Spleen (tissue), 11 donors: Measurements from ENCODE around the gene CXXC1. TPM values are rescaled to one million over a fixed set of nuclear protein-coding genes. Genes with fewer than 3 reads are reported as not detected.

Source experiments
- DNase-seq: peaks from one replicate; pipeline ENCODE4 v3.0.0-alpha.2; 2020
- H3K27ac ChIP-seq, 8 donors: fragments of 200-600 bp; sonication (generic) in 7 of 8; 1 replicate in 4 of 8; 2 replicates in 4 of 8; pipeline versions ENCODE4 v1.5.0 to v1.8.0; 2016 to 2021; ENCODE audit warnings: inconsistent platforms in 4 of 8, mild to moderate bottlenecking in 4 of 8, moderate library complexity in 1 of 8
- H3K27me3 ChIP-seq, 7 donors: fragments of 200-600 bp; sonication (generic) in 6 of 7; replicated peaks in 1 of 7; 1 replicate in 4 of 7; 2 replicates in 3 of 7; pipeline versions ENCODE4 v1.5.0 to v1.8.0; 2016 to 2021; ENCODE audit warnings: inconsistent platforms in 3 of 7, mild to moderate bottlenecking in 1 of 7
- H3K36me3 ChIP-seq, 6 donors: fragments of 200-600 bp; sonication (generic) in 5 of 6; 1 replicate in 4 of 6; 2 replicates in 2 of 6; pipeline versions ENCODE4 v1.5.0 to v1.8.0; 2016 to 2021; ENCODE audit warnings: inconsistent platforms in 2 of 6
- H3K4me1 ChIP-seq, 6 donors: fragments of 200-600 bp; sonication (generic) in 5 of 6; 1 replicate in 3 of 6; 2 replicates in 3 of 6; pipeline versions ENCODE4 v1.5.0 to v1.8.0; 2016 to 2021; ENCODE audit warnings: inconsistent platforms in 3 of 6
- H3K4me3 ChIP-seq, 8 donors: fragments of 200-600 bp; sonication (generic) in 7 of 8; 1 replicate in 4 of 8; 2 replicates in 4 of 8; pipeline versions ENCODE4 v1.5.0 to v1.8.0; 2016 to 2021; ENCODE audit warnings: inconsistent platforms in 4 of 8, mild to moderate bottlenecking in 4 of 8, moderate library complexity in 2 of 8
- H3K9me3 ChIP-seq, 8 donors: fragments of 200-600 bp; sonication (generic) in 7 of 8; 1 replicate in 4 of 8; 2 replicates in 4 of 8; pipeline versions ENCODE4 v1.5.0 to v1.8.0; 2016 to 2021; ENCODE audit warnings: inconsistent platforms in 4 of 8
- POLR2A ChIP-seq, 3 donors: fragments of 450-650 bp; IDR thresholded peaks; one replicate each; pipeline ENCODE4 v1.5.1; 2017; ENCODE audit warnings: antibody characterized with exemption in 3 of 3, mild to moderate bottlenecking in 1 of 3
- POLR2AphosphoS5 ChIP-seq, 3 donors: sonication (generic); formaldehyde crosslinking; IDR thresholded peaks; one replicate each; pipeline ENCODE4 v1.5.1; 2017; ENCODE audit warnings: antibody characterized with exemption in 3 of 3
- WGBS, 5 donors: extraction: QIAGEN DNeasy Blood & Tissue Kit in 3 of 5; methylation state at CpG; one replicate each; pipeline versions ENCODE4 v1.1.5 to v1.1.7; 2013 to 2018; 5-methylcytosine and 5-hydroxymethylcytosine counted together
- intact Hi-C: fragments of 100-400 bp; cut with DNase I; formaldehyde crosslinking; loops from one replicate; pipeline ENCODE4 v1.15.0; 2023; ENCODE audit warnings: low total_unique reads
- polyA plus RNA-seq, 3 donors: library from polyadenylated mRNA; stranded (reverse); fragments of 200-250 nt; gene quantifications; one replicate each; pipeline ENCODE4 v1.2.1, GENCODE V29; 2013
- total RNA-seq, 7 donors: library from RNA; depleted of rRNA in 3 of 7; stranded (reverse); fragments of >200 nt in 3 of 7; fragmentation: NEBNext Ultra II Directional in 4 of 7; extraction: Animal tissue kit (Norgen Biotek cat#: 25700) in 4 of 7; gene quantifications; one replicate each; pipeline versions ENCODE4 v1.1.0 to v1.2.1, GENCODE V29; 2016 to 2021
- TF ChIP-seq, protein P1 (sequence below), 11 experiments: fragments of 200-600 bp in 7 of 11; fragments of 450-650 bp in 4 of 11; sonication (generic) in 4 of 11; IDR thresholded peaks in 8 of 11; conservative IDR thresholded peaks in 3 of 11; 1 replicate in 7 of 11; 2 replicates in 4 of 11; pipeline versions ENCODE4 v1.4.0 to v1.8.0; 2016 to 2021; ENCODE audit warnings: antibody characterized with exemption in 11 of 11, inconsistent platforms in 4 of 11, mild to moderate bottlenecking in 1 of 11
- donor health status: healthy with polysubstance abuse.
- donor health status: DM: no; HTN: no; CAD: no; lungs with moderate emphysema.
- donor health status: DM: no; HTN: no; CAD: no.
- donor health status: Bipolar disorder and iron deficiency.
- donor health status: healthy.
- donor health status: DM: no; HTN: no; CAD: no.
- donor health status: DM: yes; HTN: yes; CAD: no.

Gene CXXC1
- total and polyA plus RNA-seq, 10 donors = 53.6 to 129 (median 102) TPM

DNA sequence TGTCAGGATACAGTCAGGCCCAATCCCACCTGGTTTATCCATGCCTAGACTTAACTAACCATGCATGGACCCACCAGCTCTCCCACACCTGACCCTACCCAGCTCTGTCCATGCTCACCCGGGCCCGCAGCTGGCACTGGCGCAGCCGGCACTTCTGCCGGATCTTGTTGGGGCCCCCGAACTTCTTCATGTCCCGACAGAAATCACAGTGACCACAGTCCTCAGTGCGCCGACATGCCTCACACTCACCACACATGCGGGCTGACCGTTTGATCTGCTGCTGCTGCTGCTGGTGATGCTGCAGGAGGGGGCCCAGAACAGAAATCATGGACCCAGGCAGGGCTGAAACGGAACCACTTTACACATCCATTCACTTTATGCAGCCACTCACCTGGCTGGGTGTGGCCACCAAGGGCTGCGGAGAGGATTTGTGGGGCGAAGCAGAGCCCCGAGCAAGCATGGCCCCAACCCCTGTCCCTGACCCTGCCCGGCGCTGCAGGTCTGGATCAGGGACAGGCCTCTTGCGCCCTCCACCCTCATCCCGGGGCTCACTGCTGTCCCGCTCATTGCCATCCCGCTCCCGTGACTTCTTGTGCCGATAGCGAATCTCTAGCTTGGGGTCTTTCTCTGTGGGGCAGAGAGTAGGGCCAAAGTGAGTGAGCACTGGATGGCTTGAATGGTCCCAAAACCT, 1.7 kb downstream of the CXXC1 start:
- intact Hi-C loops = loop anchor here (10.0 kb wide), 1 partner anchor 89 kb away; the partner anchor contains the start of gene SKA1
- Histone ChIP-seq H3K9me3 (no peaks in the 10 kb centered on the region), H3K27ac (peak overlapping the region in 2 of 8 donors; percentile 94 to 95), H3K4me3 (peak overlapping the region in 2 of 8 donors; percentile 88 to 96), H3K36me3 (peaks cover 0 to 44% (median 35%) of the 10 kb centered on the region in 6 donors), H3K27me3 (no peaks in the 10 kb centered on the region), H3K4me1 (peaks cover 18 to 62% (median 32%) of the 10 kb centered on the region in 6 donors)
- TF ChIP-seq POLR2AphosphoS5 (IDR thresholded peaks at IDR 0.05) (no peak), POLR2A (IDR thresholded peaks at IDR 0.05) (no peak)
- TF ChIP-seq, protein P1, sequence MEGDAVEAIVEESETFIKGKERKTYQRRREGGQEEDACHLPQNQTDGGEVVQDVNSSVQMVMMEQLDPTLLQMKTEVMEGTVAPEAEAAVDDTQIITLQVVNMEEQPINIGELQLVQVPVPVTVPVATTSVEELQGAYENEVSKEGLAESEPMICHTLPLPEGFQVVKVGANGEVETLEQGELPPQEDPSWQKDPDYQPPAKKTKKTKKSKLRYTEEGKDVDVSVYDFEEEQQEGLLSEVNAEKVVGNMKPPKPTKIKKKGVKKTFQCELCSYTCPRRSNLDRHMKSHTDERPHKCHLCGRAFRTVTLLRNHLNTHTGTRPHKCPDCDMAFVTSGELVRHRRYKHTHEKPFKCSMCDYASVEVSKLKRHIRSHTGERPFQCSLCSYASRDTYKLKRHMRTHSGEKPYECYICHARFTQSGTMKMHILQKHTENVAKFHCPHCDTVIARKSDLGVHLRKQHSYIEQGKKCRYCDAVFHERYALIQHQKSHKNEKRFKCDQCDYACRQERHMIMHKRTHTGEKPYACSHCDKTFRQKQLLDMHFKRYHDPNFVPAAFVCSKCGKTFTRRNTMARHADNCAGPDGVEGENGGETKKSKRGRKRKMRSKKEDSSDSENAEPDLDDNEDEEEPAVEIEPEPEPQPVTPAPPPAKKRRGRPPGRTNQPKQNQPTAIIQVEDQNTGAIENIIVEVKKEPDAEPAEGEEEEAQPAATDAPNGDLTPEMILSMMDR (IDR thresholded peaks at IDR 0.05 in 8 of 11, conservative IDR thresholded peaks at IDR 0.05 in 3 of 11) = no peak
- DNase-seq = peak; percentile 84
- 94 to 98% (median 97%) methylated on average over 24 of the region's 24 CpGs for WGBS, 5 donors

DNA sequence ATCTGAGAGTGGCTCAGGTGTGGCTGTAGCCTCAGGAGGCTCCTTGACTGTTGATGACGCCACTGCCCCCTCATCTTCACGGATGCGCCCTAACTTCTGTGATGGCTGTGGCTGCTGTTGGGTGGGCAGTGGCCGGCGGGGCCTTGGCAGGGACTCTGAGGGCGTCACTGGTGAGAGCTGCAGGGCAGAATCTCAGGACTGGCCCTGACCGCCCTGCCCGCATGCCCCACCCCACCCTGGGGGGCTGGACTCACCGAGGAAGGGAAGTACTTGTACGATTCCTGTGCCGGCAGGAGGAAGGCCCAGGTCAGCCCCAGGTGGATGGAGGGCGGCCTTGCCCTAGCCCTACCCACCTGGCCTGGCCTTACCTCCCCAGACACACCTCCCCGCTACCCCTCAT, 2.4 kb downstream of the CXXC1 start:
- H3K27me3 ChIP-seq = no peaks in the 10 kb centered on the region
- H3K4me3 ChIP-seq = no peak overlapping the region
- WGBS, 5 donors = 72 to 97% (median 86%) methylated on average over 7 to 13 of the region's 13 CpGs
- peak overlapping the region in 1 of 8 donors; percentile 16 for H3K27ac ChIP-seq
- peaks cover 0 to 44% (median 35%) of the 10 kb centered on the region in 6 donors for H3K36me3 ChIP-seq
- H3K4me1 ChIP-seq = peaks cover 25 to 69% (median 39%) of the 10 kb centered on the region in 6 donors
- DNase-seq = no peak
- H3K9me3 ChIP-seq = no peaks in the 10 kb centered on the region
- intact Hi-C loops = loop anchor here (10.0 kb wide), 1 partner anchor 90 kb away; the partner anchor contains the start of gene SKA1
- TF ChIP-seq POLR2A (IDR thresholded peaks at IDR 0.05) = no peak

DNA sequence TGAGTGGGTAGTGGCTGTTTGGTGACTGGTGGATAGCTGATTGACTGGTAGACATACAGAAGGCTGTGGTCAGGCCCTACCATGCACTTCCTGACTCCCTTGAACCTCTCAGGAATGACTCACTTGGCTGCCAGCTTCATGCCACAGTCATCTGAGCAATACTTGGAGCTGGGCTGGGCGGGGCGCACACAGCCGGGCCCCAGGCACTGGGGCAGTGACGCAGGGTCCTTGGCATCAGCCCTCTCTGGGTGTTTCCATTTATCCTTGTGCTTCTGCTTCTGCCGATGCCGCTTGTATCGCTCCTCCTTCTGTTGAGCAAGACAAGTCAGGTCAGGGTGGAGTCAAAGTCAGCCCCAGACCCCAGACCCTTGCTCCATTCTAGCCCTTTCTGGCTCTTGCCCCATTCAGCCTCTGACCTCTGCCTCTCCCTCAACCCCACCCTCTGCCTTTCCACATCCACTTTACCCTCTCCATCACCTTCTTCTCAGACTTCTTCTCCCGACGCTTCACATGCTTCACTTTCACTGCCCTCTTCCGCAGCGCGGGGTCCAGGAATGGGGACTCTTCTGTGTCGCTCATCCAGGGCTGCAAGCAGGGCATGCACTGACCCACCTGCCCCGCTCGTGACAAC, 3.1 kb downstream of the CXXC1 start:
- Histone ChIP-seq H3K36me3 (peaks cover 0 to 49% (median 35%) of the 10 kb centered on the region in 6 donors), H3K4me3 (no peak overlapping the region), H3K27ac (peak overlapping the region in 2 of 8 donors; percentile 18 to 21), H3K9me3 (no peaks in the 10 kb centered on the region), H3K4me1 (peaks cover 32 to 76% (median 46%) of the 10 kb centered on the region in 6 donors), H3K27me3 (no peaks in the 10 kb centered on the region)
- DNase-seq = no peak
- intact Hi-C loops = loop anchor here (10.0 kb wide), 1 partner anchor 90 kb away; the partner anchor contains the start of gene SKA1
- TF ChIP-seq POLR2AphosphoS5 (IDR thresholded peaks at IDR 0.05) = peak in 1 of 3 donors; percentile 51
- TF ChIP-seq POLR2A (IDR thresholded peaks at IDR 0.05) = no peak
- TF ChIP-seq, protein P1 (IDR thresholded peaks at IDR 0.05 in 8 of 11, conservative IDR thresholded peaks at IDR 0.05 in 3 of 11) = no peak
- 86 to 94% (median 90%) methylated on average over 15 of the region's 15 CpGs for WGBS, 5 donors

DNA sequence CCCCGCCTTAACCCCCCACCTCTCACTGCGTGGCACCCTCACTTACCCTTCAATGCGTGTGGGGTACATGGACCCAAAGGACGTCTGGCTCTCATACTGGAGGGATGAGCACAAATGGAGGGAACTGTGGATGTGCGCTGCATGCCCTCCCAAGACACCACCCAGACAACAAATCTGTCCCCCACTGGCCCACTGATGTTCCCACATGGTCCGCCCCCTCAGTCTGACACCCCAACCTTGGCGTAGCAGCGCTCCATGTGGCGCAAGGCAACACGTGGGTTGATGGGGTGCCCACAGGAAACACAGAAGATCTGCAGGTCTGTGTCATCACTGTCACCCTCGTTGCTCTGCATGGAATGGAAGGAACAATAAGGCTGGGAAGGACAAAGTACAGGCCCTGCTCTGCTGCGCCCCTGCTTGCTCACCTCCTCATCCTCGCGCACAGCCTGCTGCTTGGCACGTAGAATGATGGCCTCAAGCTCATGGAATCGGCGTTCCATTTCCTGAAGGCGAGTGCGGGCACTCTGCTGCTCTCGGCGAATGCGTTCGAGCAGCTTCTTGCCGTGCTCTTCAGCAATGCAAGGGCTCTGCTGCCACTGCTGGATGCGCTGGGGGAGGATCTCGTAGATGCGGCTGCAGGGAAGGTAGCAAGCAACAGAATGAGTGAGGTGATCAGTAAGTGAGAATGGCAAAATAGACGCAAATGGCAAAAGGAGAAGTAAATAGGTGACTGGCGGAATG, 3.9 kb downstream of the CXXC1 start:
- 83 to 93% (median 88%) methylated on average over 27 to 29 of the region's 29 CpGs for WGBS, 5 donors
- TF ChIP-seq POLR2AphosphoS5 (IDR thresholded peaks at IDR 0.05) (no peak), POLR2A (IDR thresholded peaks at IDR 0.05) (no peak)
- TF ChIP-seq, protein P1 (IDR thresholded peaks at IDR 0.05 in 8 of 11, conservative IDR thresholded peaks at IDR 0.05 in 3 of 11) = no peak

More for the DNA sequence above, 3.9 kb downstream of the CXXC1 start:
- Histone ChIP-seq H3K27ac (peak overlapping the region in 2 of 8 donors; percentile 18 to 21), H3K36me3 (peaks cover 0 to 57% (median 40%) of the 10 kb centered on the region in 6 donors), H3K9me3 (no peaks in the 10 kb centered on the region), H3K4me3 (no peak overlapping the region), H3K4me1 (peaks cover 38 to 77% (median 50%) of the 10 kb centered on the region in 6 donors), H3K27me3 (no peaks in the 10 kb centered on the region)
- intact Hi-C loops = loop anchor here (10.0 kb wide), 1 partner anchor 91 kb away; the partner anchor contains the start of gene SKA1
- no peak for DNase-seq
